Measurements from ENCODE around the gene CDH9.
"Not testable (repeated sequence)": the region's sequence is repeated elsewhere in the genome, so short reads cannot be mapped to it uniquely, and the experiment has no call there.

The CDH9 gene

GRCh38 chr5:26948921-26949320 is 89.5 kb downstream of the CDH9 start:
- no peak for DNase-seq

GRCh38 chr5:26945901-26946300 is 92.5 kb downstream of the CDH9 start:
- DNase-seq: no peak

GRCh38 chr5:26942481-26942880 is 95.9 kb downstream of the CDH9 start:
- DNase-seq: peak; percentile 26

GRCh38 chr5:26940994-26941393 is 97.4 kb downstream of the CDH9 start:
- DNase-seq: no peak

GRCh38 chr5:26932238-26932637 is 106.1 kb downstream of the CDH9 start:
- DNase-seq: no peak

- DNase-seq: no peak
These were observed 116.9 kb downstream of the CDH9 start for GRCh38 chr5:26921439-26921838.

GRCh38 chr5:26903469-26903868 is 134.9 kb downstream of the CDH9 start:
- no peak for DNase-seq

GRCh38 chr5:26894719-26895263 is 143.6 kb downstream of the CDH9 start:
- DNase-seq: no peak

- DNase-seq: no peak
These were observed 145.3 kb downstream of the CDH9 start for GRCh38 chr5:26893078-26893477.

GRCh38 chr5:26889815-26890214 is 148.6 kb downstream of the CDH9 start:
- no peak for DNase-seq

GRCh38 chr5:26884481-26884880 is 153.9 kb downstream of the CDH9 start:
- no peak for DNase-seq

GRCh38 chr5:26883375-26883774 is 155.0 kb downstream of the CDH9 start:
- no peak for DNase-seq

- no peak for DNase-seq
These were observed 156.5 kb downstream of the CDH9 start for GRCh38 chr5:26881901-26882300.

GRCh38 chr5:26877154-26877553 is 161.2 kb downstream of the CDH9 start:
- no peak for DNase-seq

- no peak for DNase-seq
These were observed 166.0 kb downstream of the CDH9 start for GRCh38 chr5:26872337-26872736.

GRCh38 chr5:26869781-26870180 is 168.6 kb downstream of the CDH9 start:
- no peak for DNase-seq

GRCh38 chr5:26868504-26868903 is 169.9 kb downstream of the CDH9 start:
- no peak for DNase-seq

GRCh38 chr5:26864061-26864460 is 174.3 kb downstream of the CDH9 start:
- DNase-seq: no peak

GRCh38 chr5:26856238-26856637 is 182.1 kb downstream of the CDH9 start:
- no peak for DNase-seq

- DNase-seq: not testable (repeated sequence)
These were observed 185.9 kb downstream of the CDH9 start for GRCh38 chr5:26852450-26852849.

GRCh38 chr5:26847041-26847736 is 191.2 kb downstream of the CDH9 start:
- peak; percentile 78 for DNase-seq

GRCh38 chr5:26843677-26844076 is 194.7 kb downstream of the CDH9 start:
- DNase-seq: no peak

GRCh38 chr5:26833596-26833995 is 204.8 kb downstream of the CDH9 start:
- no peak for DNase-seq

Measured in T1000 (cell line).